ENCODE measurements around the gene CALN1.

CALN1 gene

GRCh38 chr7:72007018-72007417 is 405.1 kb downstream of the CALN1 start:
- DNase-seq (ENCODE audit: low read depth), result no peak
- TF ChIP-seq CTCF (IDR thresholded peaks at IDR 0.05; ENCODE audit: insufficient read depth, low read depth, low read length, missing control alignments), result no peak
- H3K4me3 ChIP-seq (ENCODE audit: low read length), result no peak overlapping the region

GRCh38 chr7:72003236-72003635 is 408.9 kb downstream of the CALN1 start:
- H3K4me3 ChIP-seq (ENCODE audit: low read length), result no peak overlapping the region
- DNase-seq (ENCODE audit: low read depth), result no peak
- no peak for TF ChIP-seq CTCF (IDR thresholded peaks at IDR 0.05; ENCODE audit: insufficient read depth, low read depth, low read length, missing control alignments)

- TF ChIP-seq CTCF (IDR thresholded peaks at IDR 0.05; ENCODE audit: insufficient read depth, low read depth, low read length, missing control alignments), result no peak
- H3K4me3 ChIP-seq (ENCODE audit: low read length), result no peak overlapping the region
- no peak for DNase-seq (ENCODE audit: low read depth)
Observed at GRCh38 chr7:71996141-71996540, 416.0 kb downstream of the CALN1 start.

- H3K4me3 ChIP-seq (ENCODE audit: low read length), result no peak overlapping the region
- TF ChIP-seq CTCF (IDR thresholded peaks at IDR 0.05; ENCODE audit: insufficient read depth, low read depth, low read length, missing control alignments), result no peak
- no peak for DNase-seq (ENCODE audit: low read depth)
Observed at GRCh38 chr7:71995111-71995510, 417.0 kb downstream of the CALN1 start.

GRCh38 chr7:71991586-71991985 is 420.6 kb downstream of the CALN1 start:
- H3K4me3 ChIP-seq (ENCODE audit: low read length), result no peak overlapping the region
- no peak for DNase-seq (ENCODE audit: low read depth)
- TF ChIP-seq CTCF (IDR thresholded peaks at IDR 0.05; ENCODE audit: insufficient read depth, low read depth, low read length, missing control alignments), result no peak

- no peak overlapping the region for H3K4me3 ChIP-seq (ENCODE audit: low read length)
- TF ChIP-seq CTCF (IDR thresholded peaks at IDR 0.05; ENCODE audit: insufficient read depth, low read depth, low read length, missing control alignments), result no peak
- DNase-seq (ENCODE audit: low read depth), result no peak
Observed at GRCh38 chr7:71990138-71990462, 422.0 kb downstream of the CALN1 start.

- no peak overlapping the region for H3K4me3 ChIP-seq (ENCODE audit: low read length)
- no peak for TF ChIP-seq CTCF (IDR thresholded peaks at IDR 0.05; ENCODE audit: insufficient read depth, low read depth, low read length, missing control alignments)
- DNase-seq (ENCODE audit: low read depth), result no peak
Observed at GRCh38 chr7:71988201-71988600, 423.9 kb downstream of the CALN1 start.
